ENCODE results near the gene OGFR.

OGFR gene

DNA sequence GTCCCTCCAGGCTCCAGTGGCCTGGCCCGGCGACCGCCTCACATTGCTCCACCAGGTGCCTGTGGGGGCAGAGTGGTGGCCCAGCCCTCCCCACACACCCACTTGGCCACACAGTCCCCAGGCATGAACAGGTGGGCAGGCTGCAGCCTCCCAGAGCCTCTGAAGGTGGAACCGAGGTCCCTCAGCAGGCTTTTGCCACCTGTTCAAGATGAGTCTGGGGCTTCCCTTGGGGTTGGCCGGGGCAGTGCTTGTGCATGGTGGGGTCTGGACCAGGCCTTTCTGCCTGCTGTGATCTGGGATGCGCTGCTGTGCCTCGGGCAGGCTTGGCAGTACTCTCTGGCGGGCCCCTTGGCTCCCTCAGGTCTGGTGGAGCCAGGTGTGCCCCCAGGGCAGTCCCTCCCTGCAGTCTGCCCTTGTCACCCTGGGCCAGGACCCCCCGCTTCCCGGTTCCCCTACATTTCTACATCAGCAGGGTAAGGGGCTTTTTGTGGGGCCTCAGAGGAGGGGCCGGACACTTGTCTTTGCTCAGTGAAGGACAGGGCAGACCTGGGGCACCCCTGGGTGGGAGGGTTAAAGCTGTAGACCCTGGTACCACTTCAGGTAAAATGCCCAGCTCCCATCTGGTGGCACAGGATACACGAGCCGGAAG is 9.5 kb downstream of the OGFR start:
- no peak for DNase-seq (ENCODE audit: low read depth, low spot score)

DNA sequence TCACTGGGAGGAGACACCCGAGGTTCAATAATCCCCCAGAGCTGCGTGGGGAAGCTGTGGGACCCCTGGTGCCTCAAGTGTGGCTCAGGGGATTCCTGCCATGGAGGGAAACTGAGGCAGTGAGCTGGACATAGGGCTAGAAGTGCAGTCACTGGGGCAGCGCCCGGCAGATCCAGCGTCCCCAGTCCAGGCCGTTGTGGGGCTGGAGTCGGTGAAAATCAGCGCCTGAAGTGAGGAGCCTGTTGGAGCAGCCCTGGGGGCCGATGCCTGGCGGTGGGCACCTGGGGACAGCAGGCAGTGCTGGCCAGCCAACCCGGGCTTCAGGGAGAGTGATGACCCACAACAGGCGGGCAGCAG is 10.1 kb downstream of the OGFR start:
- no peak for DNase-seq (ENCODE audit: low read depth, low spot score)

DNA sequence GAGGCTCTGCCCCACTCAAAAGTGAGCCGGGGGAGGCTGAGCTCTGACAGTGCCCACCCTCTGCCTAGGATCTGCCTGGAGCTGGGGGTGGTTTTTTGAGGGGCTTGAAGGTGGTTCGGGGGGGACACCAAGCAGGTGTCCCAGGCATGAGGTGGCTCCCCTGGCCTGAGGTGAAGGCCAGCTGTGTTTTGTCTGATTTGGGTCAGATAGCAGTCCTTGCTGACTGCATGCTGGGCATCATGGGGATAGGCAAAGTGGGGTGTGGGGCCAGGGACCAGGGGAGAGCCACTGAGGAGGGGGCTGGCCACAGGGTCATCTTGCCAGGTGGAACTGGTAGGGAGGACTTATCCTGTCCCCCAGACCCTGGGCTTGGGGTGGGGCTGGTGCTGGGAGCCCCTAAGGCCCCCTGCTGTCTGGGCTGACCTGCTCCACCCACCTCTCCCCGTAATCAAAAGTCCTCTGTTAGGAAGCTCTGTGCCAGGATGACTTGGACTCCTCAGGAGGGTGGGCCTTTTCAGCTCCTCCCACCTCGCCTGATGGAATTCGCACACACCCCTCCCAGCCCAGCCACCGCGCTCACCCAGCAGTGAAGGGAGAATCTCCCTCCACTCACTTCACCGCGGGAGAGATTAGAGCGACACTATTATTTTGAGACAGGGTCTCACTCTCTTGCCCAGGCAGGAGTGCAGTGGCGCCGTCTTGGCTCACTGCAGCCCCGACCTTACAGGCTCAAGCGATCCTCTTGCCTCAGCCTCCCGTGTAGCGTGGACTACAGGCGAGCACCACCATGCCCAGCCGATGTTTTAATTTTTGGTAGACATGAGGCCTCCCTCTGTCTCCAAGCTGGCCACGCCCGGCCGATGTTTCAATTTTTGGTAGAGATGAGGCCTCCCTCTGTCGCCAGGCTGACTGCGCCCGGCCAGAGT is 10.7 kb downstream of the OGFR start:
- no peak for DNase-seq (ENCODE audit: low read depth, low spot score)

DNA sequence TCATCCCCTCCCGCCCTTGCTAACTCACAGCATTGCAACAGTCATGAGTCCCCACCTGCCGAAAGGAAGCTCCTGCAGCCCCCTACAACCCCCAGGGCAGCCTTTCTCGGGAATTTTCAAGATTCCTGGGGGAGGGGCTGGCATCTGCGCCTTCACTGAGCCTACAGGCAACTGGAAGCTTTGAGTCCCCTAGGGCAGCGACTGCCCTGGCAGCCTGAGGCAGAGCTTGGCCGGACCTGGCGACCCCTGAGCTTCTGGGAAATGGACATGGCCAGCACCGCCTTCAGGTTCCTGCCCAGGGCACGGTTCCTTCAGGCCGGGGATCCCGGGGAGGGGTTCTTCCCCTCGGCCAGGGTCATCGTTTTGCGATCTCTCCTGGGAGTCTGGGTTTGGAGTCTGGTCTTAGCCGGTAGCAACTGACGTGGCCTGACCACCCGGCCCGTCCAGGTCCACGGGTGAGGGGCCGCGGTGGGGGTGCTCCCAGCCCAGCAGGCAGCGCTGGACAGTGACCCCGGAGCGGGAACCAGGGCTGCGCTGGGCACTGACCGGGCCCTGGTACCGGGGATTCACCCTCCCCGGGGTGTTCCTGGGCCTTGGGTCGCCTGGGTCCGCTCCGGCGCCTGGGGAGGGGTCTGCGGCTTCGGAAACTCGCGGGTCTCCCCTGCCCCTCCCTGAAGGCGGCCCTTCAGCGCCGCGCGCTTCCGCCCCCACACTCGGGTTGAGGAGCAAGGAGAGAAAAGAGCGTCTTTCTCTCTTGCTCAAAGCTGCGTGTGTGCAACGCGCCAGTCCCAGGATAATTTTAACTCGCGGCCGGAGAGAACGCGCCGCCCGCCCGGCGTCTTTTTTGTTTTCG is 11.6 kb downstream of the OGFR start:
- no peak for DNase-seq (ENCODE audit: low read depth, low spot score)

DNA sequence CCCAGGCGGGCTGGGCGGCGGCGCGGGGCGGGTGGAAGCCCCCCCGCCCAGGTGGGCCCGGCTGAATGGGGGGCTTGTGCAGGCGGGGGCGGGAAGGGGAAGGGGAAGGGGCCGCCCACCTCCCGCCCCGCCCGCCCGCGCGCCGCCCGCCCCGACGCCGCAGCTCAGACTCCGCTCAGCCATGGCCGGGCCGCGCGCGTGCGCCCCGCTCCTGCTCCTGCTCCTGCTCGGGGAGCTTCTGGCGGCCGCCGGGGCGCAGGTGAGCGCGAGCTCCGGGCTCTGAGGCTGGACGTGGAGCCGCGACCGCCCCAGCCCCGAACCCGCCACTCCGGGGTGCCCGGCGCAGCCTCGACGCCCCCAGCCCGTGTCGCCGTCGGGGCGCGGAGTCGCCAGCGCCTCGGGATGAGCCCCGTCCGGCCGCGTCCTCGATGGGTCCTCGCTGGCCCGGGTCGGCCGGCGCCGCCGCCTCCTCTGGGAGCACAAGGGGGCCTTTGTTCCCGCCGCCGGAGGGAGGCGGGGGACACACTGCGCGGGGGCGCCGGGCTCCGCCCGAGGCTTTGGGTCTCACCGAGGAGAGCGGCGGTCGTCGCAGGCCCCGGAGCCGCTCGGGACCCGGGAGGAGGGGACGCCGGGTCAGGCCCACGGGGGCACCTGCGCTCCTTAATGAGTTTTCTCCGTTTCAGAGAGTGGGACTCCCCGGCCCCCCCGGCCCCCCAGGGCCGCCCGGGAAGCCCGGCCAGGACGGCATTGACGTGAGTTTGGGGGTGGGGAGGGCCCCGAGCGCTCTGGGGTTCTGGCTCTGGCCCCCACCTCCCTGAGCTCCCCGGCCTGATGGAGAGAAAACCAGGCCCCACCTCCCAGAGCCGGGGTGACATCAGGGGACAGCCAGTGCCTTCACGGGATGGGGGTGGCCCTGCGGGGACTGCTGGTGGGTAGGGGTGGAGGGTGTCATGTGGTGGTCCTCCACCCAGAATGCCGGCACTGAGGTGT is 12.5 kb downstream of the OGFR start, which contains the start of gene COL9A3:
Gene COL9A3 (plus strand): TSS at position 167 of the 990 bp plus-strand sequence. CDS start 15 bp downstream, at position 182.
- no peak for DNase-seq (ENCODE audit: low read depth, low spot score)

DNA sequence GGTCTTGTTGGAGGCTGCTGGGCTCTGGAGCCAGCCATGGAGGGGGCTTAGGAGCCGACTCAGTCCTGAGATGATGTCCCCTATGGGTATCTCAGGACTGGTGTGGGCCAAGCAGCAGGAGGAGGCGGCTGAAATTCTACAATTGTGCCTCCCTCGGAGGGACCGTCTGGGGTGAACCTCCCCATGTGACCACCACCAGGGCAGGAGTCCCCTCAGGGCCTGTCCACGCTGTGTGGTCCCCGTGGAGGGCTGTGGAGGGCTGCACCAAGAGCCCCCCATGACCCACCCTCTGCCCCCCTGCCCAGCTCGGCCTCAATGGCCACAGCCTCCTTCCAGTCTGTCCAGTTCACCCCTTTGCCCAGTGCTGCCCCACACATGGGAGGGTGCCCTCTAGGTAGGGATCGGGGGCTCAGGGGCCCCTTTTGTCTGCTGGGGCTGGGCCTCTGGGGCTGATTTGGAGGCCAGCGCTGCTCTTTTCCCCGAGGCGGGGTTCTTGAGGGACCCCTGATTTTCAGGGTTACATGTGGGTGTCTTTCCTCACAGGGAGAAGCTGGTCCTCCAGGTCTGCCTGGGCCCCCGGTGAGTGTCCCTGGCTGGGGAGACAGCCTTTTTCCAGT is 13.4 kb downstream of the OGFR start:
- no peak for DNase-seq (ENCODE audit: low read depth, low spot score)

DNA sequence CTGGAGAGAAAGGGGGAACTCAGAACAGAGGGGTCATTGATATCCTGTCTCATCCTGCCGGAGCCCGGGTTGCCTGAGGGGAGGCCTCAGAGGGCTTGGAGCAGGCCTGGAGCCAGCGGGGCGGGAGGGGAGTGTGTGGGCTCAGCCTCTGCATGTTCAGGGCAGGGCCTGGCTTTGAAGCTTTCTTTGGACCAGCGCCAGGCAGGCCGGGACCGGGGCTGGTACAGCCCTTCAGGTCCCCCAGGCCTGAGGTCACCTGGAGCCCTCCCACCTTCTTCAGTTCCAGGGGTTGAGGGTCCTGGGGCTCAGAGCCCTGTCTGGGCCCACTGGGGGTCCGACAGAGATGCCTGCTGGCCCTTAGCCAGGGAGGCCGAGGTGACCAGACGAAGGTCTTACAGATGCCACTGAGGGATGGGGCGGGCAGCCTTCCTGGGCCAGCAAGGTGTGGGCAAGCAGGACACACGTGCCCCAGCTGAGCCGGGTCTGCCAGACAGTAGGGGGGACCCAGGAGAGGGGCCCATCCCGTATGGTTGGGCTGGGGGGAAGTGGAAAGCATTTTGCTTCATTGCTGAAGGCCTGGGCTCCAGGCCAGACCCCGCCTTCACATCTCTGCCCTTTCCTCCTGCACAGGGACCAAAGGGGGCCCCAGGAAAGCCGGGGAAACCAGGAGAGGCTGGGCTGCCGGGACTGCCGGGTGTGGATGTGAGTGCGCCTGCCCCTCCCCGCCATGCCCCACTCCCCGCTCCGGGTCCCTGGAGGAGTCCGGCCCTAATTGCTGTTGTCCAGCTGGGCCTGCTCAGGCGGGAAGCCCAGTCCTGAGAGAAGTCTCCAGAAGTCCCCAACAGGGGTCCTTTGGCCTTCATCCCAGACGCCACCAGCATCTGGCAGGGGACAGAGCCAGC is 14.2 kb downstream of the OGFR start:
- DNase-seq (ENCODE audit: low read depth, low spot score) = no peak

DNA sequence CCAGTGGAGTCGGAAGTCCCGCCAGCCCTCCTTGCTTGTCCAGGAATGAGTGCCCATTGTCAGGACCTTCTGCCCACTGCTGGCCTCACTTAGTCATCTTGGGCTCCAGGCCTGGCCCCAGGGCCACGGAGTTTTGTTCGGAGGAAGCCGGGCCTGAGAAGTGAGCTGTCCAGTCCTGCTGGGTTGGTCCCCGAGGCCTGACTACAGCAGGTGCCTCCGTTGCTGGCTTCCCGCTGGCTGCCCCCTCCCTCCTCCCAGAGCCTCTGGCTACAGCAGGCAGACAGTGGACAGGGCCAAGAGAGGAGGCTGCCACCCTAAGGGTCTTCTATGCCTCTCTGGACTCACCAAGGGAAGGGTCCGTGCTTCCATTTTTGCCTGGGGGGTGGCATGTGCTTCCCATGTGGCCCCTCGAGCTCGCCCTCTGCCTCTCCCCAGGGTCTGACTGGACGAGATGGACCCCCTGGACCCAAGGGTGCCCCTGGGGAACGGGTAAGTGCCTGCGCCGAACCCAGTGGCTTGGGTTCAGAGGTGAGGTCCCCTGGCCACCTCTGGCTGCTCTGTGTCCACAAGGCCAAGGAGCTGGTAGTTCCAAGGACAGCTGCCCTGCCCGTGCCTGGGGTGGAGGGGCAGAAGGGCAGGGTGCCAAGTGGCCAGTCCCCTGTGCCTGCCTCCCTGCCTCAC is 15.0 kb downstream of the OGFR start:
- no peak for DNase-seq (ENCODE audit: low read depth, low spot score)

DNA sequence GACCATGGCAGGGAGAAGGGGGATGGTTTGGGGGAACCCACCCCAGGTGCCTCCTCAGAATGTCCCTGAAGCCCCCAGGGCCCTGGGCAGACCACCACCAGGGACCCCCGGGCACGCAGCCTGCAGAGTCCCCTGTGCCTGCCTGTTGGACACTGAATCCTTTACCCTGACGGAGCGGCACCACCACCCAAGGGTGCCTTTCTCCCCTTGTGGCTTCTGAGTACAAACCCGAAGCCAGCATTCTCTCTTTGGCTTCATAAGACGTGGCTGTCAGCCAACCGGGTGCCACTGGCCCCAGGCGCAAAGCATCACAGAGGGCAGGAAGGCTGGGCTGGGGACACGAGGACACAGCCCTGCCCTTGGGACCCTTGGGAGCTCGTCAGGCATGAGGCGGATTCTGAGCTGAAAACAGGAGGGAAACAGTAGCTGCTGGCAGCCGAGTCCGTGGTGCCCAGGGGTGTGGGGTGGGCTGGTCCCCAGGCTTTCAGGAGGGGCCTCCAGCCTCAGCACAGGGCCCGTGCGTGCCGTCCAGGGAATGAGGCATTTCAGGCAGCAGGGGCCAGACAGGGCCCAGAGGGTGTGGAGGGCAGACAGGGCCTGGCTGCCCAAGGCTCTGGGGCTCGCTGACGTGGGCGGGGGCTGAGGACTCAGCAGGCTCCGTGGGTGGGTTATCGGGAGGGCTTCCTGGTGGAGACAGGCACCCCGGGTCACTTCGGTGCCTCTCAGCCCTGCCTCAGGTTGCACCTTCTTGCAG is 15.8 kb downstream of the OGFR start:
- DNase-seq (ENCODE audit: low read depth, low spot score) = no peak

DNA sequence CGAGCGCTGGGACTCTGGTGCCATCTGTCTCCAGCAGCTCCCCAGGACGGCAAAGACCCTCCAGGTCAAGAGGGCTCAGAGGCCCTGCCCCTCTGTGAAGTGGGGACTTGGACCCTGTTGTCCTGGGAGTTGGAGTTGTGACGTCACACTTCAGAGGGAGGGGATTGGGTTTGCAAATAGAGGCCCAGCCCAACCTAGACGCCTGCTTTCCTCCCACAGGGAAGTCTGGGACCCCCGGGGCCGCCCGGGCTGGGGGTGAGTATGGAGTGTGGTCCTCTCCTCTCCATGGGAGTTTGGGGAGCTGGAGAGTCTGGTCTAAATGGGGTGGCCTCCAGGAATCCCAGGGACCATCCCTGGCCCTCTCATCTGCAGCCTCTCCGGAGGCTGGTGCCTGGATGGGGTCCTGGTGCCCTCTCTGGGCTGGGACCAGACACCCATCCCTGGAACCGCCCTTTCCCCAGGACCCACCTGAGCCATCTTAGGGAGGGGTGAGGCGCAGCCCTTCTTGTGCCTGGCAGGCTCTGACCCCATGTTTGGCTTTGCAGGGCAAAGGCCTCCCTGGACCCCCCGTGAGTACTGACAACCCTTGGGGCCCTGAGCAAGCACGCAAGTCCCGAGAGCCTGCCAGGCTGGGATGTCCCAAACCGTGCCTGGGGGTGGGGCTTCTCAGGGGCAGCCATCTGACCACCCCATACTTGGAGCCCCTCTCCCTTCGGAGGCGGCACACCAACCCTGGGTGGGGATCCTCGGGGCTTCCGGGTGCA is 16.5 kb downstream of the OGFR start:
- DNase-seq (ENCODE audit: low read depth, low spot score) = no peak

DNA sequence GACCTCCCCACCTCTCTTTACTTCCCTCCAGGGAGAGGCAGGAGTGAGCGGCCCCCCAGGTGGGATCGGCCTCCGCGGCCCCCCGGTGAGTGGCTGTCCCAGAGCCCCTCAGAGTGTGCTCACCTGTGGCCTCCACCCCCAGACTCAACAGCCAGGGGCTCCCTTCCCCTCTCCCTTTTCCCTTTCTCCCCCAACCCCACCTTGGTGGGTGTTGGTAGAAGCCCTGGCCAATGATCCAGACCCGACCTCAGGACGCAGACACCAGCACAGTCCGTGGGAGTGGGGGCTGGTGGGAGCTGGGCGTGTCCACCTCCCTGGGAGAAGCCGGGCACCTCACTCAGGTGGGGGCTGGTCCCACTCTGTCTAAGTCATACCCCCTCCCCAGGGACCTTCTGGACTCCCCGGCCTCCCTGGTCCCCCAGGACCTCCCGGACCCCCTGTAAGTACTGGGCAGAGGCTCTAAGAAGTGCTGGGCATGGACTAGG is 17.1 kb downstream of the OGFR start:
- no peak for DNase-seq (ENCODE audit: low read depth, low spot score)

DNA sequence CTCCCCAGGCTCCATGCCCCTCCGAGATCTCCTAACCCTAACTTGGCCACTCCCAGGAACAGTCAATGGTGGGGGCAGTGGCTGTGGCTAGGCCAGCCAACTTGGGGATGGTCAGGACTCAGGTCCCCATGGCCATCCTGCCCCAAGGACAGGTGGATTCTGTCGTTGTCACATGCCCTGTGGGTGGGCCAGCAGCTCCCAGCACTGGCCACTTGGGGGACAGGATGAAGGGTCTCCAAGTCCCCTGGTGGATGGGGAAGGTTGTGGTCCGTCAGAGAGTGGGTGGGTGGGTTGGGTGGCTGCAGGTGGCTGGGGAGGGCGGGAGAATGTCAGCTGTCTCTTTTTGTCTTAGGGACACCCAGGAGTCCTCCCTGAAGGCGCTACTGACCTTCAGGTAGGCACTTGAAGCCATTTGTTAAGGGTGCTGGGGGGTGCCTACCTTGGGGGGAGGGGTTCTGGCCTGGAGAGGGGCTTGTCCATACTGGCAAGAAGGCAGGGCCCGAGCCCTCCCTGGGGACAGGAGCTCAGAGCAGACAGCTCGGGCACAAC is 17.7 kb downstream of the OGFR start:
- no peak for DNase-seq (ENCODE audit: low read depth, low spot score)

DNA sequence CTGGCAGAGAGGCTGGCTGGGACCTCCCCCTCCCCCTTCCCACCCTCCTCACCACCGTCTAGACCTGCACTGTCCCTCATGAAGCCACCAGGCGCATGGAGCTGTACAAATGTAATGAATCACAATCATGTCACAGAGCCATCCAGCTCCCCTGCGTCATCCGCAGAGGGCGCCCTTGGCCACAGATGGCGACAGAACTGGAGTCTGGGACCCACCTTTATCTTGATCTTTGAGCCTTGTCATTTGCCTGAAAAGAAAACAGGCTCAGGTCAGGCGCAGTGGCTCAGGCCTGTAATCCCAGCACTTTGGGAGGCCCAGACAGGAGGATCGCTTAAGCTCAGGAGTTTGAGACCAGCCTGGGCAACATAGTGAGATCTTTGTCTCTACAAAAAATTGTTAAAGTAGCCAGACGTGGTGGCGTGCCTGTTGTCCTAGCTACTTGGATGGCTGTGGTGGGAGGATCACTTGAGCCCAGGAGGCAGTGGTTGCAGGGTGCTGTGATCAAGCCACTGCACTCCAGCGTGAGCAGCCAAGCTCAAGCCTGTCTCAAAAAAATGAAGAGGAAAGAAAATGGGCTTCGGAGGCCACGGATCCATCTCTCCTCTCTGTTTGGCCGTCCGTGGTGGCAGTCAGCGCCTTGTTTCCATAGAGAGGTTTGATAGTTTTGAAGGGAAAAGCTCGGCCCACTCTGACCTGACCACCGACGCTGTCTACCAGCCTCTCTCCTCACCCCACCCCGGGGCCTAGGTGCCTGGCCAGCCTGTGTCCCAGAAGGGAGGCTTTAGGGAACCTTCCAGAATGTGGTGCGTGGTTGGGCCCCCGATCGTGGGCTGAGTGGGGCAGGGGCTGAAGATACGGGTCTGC is 18.4 kb downstream of the OGFR start:
- no peak for DNase-seq (ENCODE audit: low read depth, low spot score)

DNA sequence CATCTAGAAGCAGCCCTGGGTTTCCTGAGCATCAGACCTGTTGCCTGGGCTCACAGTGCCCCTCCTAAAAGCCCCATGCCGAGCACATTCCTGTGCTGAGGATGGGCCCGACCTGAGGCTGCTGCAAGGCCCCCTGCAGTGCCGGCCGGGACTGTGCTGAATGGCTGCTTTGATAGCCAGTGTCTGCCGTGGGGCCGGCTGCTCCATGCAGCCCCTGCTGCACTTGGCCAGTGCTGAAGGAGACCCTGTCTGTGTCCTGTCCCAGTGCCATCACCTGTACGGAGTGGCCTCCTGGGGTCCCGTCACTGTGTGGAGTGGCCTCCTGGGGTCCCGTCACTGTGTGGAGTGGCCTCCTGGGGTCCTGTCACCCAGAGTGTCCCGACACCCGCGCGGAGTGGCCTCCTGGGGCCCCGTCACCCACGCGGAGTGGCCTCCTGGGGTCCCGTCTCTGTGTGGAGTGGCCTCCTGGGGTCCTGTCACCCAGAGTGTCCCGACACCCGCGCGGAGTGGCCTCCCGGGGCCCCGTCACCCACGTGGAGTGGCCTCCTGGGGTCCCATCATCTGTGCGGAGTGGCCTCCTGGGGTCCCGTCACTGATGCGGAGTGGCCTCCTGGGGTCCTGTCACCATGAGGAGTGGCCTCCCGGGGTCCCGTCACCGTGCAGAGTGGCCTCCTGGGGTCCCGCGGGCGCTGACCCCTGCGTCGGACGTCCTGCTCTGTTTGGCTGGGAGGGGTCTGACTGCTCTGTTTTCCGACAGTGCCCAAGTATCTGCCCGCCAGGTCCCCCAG is 19.2 kb downstream of the OGFR start:
- no peak for DNase-seq (ENCODE audit: low read depth, low spot score)
